VCaP (cell line): ENCODE measurements around the gene ALAD.

Source experiments
- H3K27ac ChIP-seq: fragments of 450-650 bp; 2 replicates; pipeline ENCODE4 v1.5.1; 2017
- TF ChIP-seq, protein P1 (sequence below): fragments of 450-650 bp; conservative IDR thresholded peaks from 2 replicates; pipeline ENCODE4 v1.5.1; 2017; ENCODE audit warnings: mild to moderate bottlenecking, moderate library complexity

Gene ALAD

GRCh38 chr9:113375057-113376023 is 25.7 kb downstream of the ALAD start:
- TF ChIP-seq, protein P1, sequence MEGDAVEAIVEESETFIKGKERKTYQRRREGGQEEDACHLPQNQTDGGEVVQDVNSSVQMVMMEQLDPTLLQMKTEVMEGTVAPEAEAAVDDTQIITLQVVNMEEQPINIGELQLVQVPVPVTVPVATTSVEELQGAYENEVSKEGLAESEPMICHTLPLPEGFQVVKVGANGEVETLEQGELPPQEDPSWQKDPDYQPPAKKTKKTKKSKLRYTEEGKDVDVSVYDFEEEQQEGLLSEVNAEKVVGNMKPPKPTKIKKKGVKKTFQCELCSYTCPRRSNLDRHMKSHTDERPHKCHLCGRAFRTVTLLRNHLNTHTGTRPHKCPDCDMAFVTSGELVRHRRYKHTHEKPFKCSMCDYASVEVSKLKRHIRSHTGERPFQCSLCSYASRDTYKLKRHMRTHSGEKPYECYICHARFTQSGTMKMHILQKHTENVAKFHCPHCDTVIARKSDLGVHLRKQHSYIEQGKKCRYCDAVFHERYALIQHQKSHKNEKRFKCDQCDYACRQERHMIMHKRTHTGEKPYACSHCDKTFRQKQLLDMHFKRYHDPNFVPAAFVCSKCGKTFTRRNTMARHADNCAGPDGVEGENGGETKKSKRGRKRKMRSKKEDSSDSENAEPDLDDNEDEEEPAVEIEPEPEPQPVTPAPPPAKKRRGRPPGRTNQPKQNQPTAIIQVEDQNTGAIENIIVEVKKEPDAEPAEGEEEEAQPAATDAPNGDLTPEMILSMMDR = no peak
- peak overlapping the region; percentile 86; the same call in 1 of the 2 replicates for H3K27ac ChIP-seq

DNA sequence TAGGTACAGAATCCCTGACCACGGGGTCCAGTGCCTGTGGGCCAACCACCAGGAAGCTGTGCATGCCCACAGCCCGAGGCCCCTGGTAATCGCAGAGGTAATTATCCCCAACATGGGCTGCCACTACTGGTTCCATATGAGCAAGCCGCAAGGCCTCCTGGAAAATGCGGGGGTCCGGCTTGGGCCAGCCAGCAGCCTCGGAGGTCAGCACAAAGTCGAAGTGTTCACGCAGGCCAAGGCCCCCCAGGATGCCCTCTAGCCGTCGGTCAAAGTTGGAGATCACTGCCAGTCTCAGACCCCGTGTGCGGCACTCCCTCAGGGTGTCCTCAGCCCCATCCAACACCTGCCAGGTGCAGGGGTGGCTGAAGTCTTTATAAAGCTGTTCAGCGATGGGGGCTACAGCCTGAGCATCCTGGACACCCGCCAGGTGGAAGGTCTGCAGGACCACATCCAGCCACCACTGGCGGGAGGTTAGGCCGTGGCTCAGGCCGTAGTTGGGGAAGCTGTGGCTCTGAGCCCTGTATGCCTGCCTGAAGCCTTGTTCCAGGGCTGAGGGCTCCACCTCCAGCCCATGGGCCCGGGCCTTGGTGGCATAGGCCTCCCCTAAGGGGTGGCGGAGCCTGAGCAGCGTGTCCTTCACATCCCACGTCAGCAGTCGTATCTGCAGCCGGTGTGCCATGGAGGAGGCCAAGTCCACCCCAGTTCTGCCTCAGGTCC is 27.2 kb downstream of the ALAD start:
- TF ChIP-seq, protein P1 = no peak
- no peak overlapping the region for H3K27ac ChIP-seq

DNA sequence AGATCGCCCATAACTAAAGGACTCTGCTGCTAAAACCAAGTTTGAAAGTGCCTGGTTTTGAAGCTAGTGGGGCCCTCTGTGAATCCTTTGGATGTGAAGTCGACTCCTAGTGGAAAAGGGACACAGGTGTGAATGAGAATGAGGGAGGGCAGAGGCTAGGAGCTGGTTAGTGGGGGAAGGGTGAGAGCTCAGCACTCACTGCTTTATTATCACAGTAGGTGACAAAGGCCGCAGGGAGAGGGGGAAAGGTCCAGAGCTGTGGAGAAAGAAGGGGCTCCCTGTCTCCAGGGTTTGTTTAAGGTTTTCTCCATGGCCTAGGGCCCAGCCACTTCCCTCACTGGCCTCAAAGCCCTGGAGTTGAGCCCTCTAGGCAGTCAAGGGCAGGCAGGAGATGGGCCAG is 27.8 kb downstream of the ALAD start:
- TF ChIP-seq, protein P1 = no peak
- no peak overlapping the region for H3K27ac ChIP-seq

DNA sequence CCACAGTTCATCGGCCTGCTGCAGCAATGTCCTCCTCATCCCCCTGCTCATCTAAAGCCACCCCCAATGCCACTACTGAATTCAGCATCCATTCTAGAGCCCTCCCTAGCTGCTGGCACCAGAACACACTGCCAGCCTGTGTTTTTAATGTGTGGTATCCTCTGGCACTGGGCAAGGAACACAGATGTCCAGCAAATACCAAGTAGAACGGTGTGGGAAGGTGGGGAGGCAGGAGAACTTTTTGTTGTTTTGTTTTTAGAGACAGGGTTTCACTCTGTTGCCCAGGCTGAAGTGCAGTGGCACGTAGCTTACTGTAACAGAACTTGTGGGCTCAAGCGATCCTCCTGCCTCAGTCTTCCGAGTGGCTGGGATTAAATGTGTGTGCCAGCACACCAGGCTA is 29.0 kb downstream of the ALAD start:
- no peak overlapping the region for H3K27ac ChIP-seq
- TF ChIP-seq, protein P1 = no peak

DNA sequence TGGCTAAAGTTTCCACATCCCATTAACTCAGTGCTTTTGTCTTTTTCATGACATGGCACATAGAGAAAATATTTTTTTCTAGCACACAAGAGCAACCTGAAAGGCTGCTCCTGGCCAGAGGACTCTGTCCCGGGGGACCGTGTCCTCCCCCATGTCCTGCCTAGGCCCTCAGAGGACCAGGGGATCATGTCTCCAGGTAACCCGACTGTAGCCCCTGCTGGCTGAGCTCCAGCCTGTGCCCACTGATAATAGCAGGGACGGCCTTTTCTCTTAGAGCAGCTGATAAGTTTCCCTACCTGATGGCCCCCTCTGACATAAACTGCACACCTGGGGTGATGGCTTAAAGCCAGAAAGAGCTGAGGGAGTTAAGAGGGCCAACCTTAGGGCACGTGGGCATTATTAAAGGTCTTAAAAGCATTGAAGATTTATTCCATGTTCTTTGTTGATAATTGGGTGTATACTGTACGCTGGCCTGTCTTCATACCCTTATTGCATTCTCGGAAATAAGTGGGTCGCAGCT is 30.2 kb downstream of the ALAD start:
- no peak overlapping the region for H3K27ac ChIP-seq
- TF ChIP-seq, protein P1 = no peak

DNA sequence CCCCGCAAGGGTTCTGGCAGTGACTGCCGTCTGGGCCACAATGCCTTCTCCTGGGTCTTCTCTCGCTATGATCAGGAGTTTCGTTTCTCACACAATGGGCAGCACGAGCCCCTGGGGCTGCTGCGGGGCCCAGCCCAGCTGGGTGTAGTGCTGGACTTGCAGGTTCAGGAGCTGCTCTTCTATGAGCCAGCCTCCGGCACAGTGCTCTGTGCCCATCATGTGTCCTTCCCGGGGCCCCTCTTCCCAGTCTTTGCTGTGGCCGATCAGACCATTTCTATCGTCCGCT is 31.3 kb downstream of the ALAD start:
- H3K27ac ChIP-seq = no peak overlapping the region
- TF ChIP-seq, protein P1 = no peak
